Measurements from ENCODE around the gene LNP1.
"Not testable (repeated sequence)": the region's sequence is repeated elsewhere in the genome, so short reads cannot be mapped to it uniquely, and the experiment has no call there.

The LNP1 gene, protein sequence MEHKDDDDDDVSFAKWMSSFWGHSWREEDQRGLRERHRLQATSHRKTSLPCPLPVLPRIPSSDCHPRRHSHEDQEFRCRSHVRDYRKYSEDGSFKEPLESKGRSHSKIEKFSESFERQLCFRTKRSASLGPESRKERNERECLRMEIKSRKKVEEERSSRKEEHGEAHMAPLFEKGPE

DNA sequence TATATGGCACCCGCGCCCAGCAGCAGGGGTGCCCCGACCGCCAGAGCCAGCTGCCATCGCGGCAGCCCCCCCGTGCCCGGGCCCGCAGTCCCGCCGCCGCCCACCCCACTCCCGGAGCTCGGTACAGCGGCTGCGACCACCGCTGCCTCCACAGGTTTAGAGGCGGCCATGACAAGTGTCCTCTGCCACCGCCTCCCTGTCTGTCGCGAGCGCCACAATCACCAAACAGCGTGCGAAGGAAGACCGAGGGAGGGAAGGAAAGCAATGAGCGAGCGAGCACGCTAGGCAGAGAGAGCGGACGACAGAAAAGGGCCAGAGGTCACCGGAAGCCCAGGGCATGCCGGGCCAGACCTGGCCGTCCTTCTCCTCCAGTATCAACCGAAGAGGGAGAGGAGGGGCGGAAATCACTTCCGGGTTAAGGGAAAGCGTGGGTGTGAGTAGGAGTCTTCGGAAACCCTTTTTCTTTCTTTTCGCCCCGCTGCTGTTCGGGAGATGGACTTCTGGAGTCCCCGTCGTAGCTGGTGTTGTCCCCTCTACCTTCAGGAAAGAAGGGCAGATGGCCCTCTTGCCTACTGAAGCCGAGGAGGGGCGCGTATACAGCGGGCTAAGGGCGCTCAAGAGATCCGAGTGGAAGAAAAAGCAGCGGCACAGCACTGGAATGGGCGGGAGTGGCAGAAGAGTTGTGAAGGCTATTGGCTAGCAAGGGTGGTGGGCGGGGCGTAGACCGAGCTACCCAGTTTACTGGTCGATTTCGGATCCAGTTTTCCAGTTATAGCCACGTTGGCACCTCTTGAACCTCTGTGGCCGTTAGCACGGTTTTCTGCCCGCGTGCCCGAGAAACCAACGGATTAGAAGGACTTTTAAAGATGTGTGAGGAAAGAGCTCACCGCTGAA, at the start of gene LNP1, which contains the start of gene TOMM70:
LNP1 (plus strand) TSS at position 760 of the 894 bp plus-strand sequence. CDS start 28,191 bp downstream, outside the sequence.
TOMM70 (minus strand) TSS at position 310 of the 894 bp plus-strand sequence; CDS start at position 170, 140 bp downstream.
- DNase-seq, result peak; percentile 82 to 100 (median 98)

GRCh38 chr3:100351770-100352169, 49.6 kb upstream of the LNP1 start:
- DNase-seq, result not testable (repeated sequence)

DNA sequence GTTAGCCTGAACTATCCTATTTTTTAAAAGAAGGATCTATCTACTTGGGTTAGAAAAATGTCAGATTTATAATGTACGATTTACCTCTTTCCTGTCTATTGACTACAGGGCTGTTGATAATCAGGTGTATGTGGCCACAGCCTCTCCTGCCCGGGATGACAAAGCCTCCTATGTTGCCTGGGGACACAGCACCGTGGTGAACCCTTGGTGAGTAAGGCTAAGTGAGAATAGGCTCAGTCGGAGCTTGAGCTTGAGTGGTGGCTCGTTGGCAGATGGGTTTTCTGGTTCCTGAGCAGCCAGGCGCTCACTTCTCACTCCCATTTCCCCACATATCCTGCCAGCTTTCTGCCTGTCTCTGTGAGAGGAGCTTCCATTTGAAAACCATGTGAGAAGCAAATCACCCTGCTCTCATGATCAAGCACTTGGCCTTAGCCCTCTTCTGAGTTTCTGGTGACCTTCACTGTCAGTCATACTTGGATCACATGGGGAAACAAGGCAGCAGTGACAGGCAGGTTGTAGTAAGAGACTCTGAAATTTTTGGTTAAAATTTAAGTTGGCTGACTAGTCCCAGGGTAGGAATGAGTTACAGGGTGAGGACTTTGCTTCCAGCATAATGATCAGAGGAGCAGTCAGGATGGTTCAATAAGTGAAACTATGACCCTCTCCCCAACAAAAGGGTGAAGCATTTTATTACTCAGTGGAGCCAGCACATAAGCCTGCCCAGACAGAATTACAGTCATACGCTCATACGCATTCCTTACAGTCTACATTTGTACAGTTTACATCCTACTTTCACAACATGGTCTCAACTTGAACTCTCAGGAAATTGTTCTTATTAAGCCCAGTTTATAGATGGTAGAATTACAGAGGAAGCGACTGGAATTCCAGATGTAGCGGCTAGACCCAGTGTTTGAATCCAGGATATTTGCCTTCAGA, 48.8 kb upstream of the LNP1 start:
- DNase-seq, result no peak

GRCh38 chr3:100354850-100355249, 46.5 kb upstream of the LNP1 start:
- DNase-seq, result no peak

DNA sequence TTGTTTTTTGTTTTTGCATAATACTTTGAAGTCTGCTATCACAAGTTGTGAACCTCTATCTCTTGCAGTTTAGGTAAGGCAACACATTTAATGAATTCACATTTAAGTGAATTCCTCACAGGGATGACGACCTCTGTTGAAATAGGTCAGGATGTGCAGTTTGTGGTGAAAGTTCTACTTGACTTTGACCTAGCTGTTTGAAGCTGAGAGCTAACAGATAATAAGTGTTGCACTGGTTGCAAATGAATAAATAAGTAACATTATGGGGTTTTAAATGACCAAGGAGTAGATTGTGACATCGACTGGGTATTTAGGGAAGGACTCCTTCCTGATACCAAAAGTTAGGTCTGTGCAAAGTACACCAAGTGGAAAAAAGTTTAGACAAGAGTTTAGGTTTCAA, 42.9 kb upstream of the LNP1 start:
- DNase-seq, result no peak

DNA sequence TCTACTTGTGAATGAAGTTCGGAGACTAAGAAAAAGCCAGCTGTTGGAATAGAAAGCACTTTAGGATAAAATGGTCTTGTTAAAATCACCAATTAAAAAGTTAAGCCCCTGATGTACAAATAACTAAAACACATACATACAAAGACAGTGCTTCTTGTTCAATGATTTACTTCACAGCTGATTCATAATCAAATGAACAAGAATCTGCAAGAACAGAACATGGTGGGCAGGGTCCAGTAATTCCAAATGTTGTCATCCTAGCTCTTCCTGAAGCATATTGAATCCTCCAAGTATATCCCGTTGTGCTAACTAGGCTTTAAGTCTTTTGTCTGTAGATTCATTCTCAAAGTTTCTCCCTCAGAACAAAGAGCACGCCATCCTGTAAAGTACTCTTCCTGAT, 42.3 kb upstream of the LNP1 start:
- no peak for DNase-seq

GRCh38 chr3:100360757-100361496, 40.4 kb upstream of the LNP1 start:
- no peak for DNase-seq

DNA sequence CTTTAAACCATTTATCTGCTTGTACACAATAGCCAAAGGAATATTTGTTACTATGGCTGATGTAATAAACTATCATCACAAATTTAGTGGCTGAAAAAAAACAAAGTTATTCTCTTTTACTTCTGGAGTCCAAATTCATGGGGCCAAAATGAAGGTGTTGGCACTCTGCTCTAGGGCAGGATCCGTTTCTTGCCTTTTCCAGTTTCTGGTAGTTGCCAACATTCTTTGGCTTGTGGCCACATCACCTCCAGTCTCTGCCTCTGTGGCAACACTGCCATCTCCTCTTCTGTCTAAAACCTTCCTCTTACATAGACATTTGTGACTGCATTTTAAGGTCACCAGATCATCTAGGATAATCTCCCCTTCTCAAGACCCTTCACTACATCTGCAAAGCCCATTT, 39.4 kb upstream of the LNP1 start:
- no peak for DNase-seq

DNA sequence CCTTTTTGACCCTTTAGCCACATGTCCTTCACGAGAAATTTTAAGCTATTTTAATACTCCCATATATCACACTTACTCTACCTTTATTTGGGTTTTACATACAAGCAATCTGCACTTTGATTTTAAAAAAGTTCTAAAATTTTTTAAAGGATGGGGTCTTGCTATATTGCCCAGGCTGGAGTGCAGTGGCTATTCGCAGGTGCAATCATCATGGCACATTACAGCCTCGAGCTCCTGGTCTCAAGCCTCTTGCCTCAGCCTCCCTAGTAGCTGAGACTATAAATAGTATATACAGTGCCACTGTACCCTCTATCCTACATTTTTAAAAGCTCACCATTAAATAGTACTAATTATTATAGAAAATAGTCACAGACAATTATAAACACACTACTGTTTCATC, 36.9 kb upstream of the LNP1 start:
- DNase-seq, result no peak

GRCh38 chr3:100366424-100366823, 34.9 kb upstream of the LNP1 start:
- DNase-seq, result no peak

DNA sequence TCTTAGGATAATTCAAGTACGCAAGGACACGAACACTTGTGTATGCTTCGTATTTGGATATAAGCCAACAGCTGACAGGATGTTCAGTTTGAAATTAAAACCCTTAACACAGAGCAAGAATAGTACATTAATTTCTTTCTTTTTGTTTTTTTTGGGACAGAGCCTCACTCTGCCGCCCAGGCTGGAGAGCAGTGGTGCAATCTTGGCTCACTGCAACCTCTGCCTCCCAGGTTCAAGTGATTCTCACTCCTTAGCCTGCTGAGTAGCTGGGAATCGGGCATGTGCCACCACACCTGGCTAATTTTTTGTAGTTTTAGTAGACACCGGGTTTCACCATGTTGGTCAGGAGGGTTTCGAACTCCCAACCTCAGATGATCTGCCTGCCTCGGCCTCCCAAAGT, 32.9 kb upstream of the LNP1 start:
- DNase-seq, result no peak

GRCh38 chr3:100370756-100371155, 30.6 kb upstream of the LNP1 start:
- DNase-seq, result no peak

DNA sequence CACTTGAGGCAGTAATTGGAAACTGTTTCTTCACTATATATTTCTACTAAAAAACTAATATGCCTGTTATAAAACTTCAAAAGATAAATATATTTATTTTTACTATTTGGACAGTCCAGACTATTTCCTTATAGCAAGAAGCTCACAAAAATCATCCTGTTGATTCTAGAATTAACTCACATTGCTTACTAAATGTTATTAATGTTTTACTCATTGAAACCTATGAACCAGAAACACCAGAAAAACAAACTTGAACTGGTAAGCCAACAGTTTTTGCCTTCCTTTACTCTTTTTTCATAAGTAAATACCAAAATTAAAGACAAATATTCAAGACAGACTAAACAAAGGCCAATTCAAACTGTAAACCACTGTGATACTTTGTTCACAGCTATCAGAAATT, 26.8 kb upstream of the LNP1 start:
- DNase-seq, result no peak

- no peak for DNase-seq
Observed at GRCh38 chr3:100376301-100376700, 25.0 kb upstream of the LNP1 start.

DNA sequence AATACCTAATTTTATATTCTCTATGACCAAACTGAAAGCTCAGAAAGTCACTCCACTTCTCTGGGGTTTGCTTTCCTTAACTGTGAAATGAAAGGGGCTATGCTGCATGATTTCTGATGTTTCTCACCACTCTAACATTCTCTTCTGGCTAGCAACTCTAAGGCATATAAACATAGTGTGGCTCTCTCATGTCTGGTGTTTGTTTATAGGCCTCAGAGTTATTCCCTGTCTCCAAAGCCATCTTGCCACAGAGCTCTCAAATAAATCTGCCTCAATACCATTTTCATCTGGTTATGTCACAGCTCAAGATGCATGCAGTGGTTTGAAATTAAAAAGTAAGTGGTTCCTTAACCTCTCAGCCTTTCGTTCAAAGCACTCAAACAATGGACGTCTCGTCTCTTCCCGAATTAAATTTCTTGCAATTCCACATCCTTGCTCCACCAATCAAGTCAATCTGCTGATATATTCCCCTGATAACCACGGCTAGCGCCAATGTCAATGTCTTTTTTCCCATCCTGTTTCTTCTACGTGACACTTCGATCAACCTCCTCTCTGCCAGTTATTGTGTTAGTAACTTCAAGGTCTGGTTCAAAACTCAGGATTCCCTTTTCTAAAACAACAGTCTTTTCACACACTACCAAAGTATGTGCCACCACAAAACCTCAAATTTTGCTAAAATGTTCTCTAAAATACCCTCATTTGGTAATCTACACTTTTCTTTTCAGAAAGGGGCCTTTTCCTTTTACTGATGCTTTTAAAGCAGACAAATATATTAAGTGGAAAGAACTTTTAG, 16.4 kb upstream of the LNP1 start:
- no peak for DNase-seq

GRCh38 chr3:100386437-100387074, 14.8 kb upstream of the LNP1 start:
- DNase-seq, result no peak

DNA sequence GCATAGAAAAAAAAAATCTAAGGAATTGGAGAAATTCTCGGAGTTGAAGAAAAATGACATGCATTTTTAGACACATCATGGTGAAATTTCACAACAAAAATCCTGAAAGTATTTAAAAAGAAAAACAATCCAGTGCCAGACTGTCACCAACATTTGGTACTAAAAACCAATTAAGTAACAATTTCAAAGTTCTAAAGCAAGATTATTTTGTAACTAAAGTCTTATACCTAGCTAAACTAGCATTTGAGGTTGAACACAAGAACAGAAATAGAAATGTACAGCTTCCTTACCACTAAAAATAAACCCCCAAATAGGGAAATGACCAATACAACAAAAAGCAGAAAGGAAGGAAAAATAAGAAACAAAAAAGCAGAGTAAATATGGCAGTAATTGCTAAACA, 12.3 kb upstream of the LNP1 start:
- DNase-seq, result no peak

GRCh38 chr3:100395679-100396431, 5.5 kb upstream of the LNP1 start:
- no peak for DNase-seq

DNA sequence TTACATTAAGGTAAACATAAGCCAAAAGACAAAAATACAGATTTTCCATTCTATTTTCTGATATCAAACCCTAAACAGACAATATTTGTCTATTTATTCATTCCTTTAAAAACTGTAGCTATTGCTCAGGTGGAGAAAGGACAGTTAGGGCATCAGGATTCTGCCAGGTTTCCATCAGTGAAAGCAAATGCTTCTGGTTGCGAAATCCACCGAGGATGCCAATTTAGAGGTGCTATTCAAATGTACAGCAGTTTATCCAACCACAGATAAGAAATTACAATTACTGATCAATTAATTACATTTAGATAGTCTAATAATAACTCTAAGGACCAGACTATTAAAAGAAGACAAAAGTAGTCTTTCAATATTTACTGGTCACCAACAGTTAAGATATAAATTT, 4.4 kb upstream of the LNP1 start:
- no peak for DNase-seq
